HUDEP-2 (cell line): ENCODE data around the gene KRTAP2-4.
"Not testable (repeated sequence)": the region's sequence is repeated elsewhere in the genome, so short reads cannot be mapped to it uniquely, and the experiment has no call there.

Experiments used
- DNase-seq, 76 experiments: peaks; one replicate each; lab custom pipeline; 2025; ENCODE audit not compliant: unreplicated experiment in 76 of 76; lab: John Stamatoyannopoulos, UW

KRTAP2-4 gene

GRCh38 chr17:41065829-41066624 lies at the start of gene KRTAP2-4:
Gene KRTAP2-4, minus strand, starts transcription at chr17:41065879. Its CDS starts 34 bp downstream, at chr17:41065845.
- DNase-seq = no peak

- DNase-seq = no peak
Measured at GRCh38 chr17:41111151-41111885, 45.6 kb upstream of the KRTAP2-4 start.

- not testable (repeated sequence) for DNase-seq
Measured at GRCh38 chr17:41108728-41109386, 43.2 kb upstream of the KRTAP2-4 start.

- DNase-seq = no peak
Measured at GRCh38 chr17:41107941-41108450, 42.3 kb upstream of the KRTAP2-4 start.

- not testable (repeated sequence) for DNase-seq
Measured at GRCh38 chr17:41105347-41105746, 39.7 kb upstream of the KRTAP2-4 start, which contains the start of gene KRTAP4-9. Gene KRTAP4-9, plus strand, starts transcription at chr17:41105389. Its CDS starts 0 bp downstream, at chr17:41105389.

- not testable (repeated sequence) for DNase-seq
Measured at GRCh38 chr17:41104386-41105038, 38.8 kb upstream of the KRTAP2-4 start.

GRCh38 chr17:41103896-41104295 lies 38.2 kb upstream of the KRTAP2-4 start:
- DNase-seq = no peak

- no peak for DNase-seq
Measured at GRCh38 chr17:41101586-41102259, 36.0 kb upstream of the KRTAP2-4 start, which contains the start of gene KRTAP4-16. Gene KRTAP4-16, minus strand, starts transcription at chr17:41102209. Its CDS starts 0 bp downstream, at chr17:41102209.

GRCh38 chr17:41099682-41100480 lies 34.2 kb upstream of the KRTAP2-4 start:
- DNase-seq = not testable (repeated sequence)

- no peak for DNase-seq
Measured at GRCh38 chr17:41098481-41098880, 32.8 kb upstream of the KRTAP2-4 start.

GRCh38 chr17:41098042-41098441 lies 32.4 kb upstream of the KRTAP2-4 start, which contains the start of gene KRTAP4-8:
Gene KRTAP4-8, minus strand, starts transcription at chr17:41098142. Its CDS starts 58 bp downstream, at chr17:41098084.
- no peak for DNase-seq

- DNase-seq = no peak
Measured at GRCh38 chr17:41096055-41096454, 30.4 kb upstream of the KRTAP2-4 start.

GRCh38 chr17:41088760-41089352 lies 23.2 kb upstream of the KRTAP2-4 start:
- DNase-seq = not testable (repeated sequence)

- DNase-seq = not testable (repeated sequence)
Measured at GRCh38 chr17:41084100-41084856, 18.6 kb upstream of the KRTAP2-4 start, which contains the start of gene KRTAP4-7. Gene KRTAP4-7, plus strand, starts transcription at chr17:41084150. Its CDS starts 57 bp downstream, at chr17:41084207.

GRCh38 chr17:41083427-41083826 lies 17.7 kb upstream of the KRTAP2-4 start:
- DNase-seq = not testable (repeated sequence)

GRCh38 chr17:41082626-41083025 lies 16.9 kb upstream of the KRTAP2-4 start:
- no peak for DNase-seq

GRCh38 chr17:41076788-41077187 lies 11.1 kb upstream of the KRTAP2-4 start:
- DNase-seq = no peak

GRCh38 chr17:41073676-41074075 lies 8.0 kb upstream of the KRTAP2-4 start:
- DNase-seq = no peak
